ENCODE results near the gene MUSTN1.

GRCh38 chr3:52871761-52872160 is 36.9 kb upstream of the MUSTN1 start:
- TF ChIP-seq EZH2 (IDR thresholded peaks at IDR 0.05; ENCODE audit: insufficient read depth, poor library complexity, severe bottlenecking) (no peak), EZH2phosphoT487 (IDR thresholded peaks at IDR 0.05; ENCODE audit: insufficient read depth, low read depth) (no peak)
